HFF-Myc (cell line): ENCODE results near the gene POU2F1.

Experiments
- DNase-seq: peaks from one replicate; pipeline ENCODE4 v3.0.0-alpha.2; 2011; ENCODE audit warnings: low read depth; ENCODE audit errors: extremely low read depth
- H3K4me3 ChIP-seq: replicated peaks from 2 replicates; pipeline ENCODE4 v1.5.1; 2011; ENCODE audit warnings: low read depth, mild to moderate bottlenecking, control low read depth, low read length
- TF ChIP-seq, protein P1 (sequence below): IDR thresholded peaks from 2 replicates; pipeline ENCODE4 v1.5.1; 2012; ENCODE audit warnings: mild to moderate bottlenecking, low read depth, low read length, control low read depth; ENCODE audit errors: missing control alignments

The POU2F1 gene

DNA sequence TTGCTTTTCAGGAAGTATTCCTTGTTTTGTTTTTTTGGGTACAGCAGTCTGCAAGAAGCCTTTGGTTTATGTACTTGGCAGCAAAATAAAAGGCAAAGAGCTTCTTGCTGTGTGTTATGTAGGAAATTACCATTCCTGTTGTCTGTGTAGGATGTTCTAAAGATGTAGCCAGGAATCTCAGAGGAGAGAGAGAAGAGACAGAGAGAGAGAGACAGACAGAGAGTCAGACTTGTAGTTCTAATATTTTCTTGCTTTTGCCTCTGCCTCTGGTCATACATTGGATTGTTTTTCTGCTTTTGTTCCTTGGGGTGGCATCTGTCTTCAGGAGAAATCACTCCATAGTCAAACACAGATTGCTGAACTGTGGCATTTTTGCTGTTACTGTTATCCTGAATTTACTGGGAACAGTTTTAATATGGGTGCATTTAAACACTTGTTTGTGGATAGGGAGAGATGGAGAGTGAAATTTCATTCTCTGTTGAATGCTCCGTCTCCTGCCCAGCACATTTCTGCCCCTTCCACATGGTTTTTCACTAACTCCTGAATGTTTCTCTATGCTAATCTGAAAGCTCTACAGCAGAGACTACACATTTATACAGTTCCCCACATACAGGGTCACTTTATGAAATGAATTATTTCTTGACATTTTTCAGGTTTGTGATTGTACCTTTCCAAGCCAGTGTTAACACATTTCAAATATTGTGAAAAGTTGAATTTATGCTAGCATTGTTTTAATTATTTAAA lies 49.8 kb downstream of the POU2F1 start:
- no peak overlapping the region for H3K4me3 ChIP-seq
- no peak for DNase-seq
- TF ChIP-seq, protein P1, sequence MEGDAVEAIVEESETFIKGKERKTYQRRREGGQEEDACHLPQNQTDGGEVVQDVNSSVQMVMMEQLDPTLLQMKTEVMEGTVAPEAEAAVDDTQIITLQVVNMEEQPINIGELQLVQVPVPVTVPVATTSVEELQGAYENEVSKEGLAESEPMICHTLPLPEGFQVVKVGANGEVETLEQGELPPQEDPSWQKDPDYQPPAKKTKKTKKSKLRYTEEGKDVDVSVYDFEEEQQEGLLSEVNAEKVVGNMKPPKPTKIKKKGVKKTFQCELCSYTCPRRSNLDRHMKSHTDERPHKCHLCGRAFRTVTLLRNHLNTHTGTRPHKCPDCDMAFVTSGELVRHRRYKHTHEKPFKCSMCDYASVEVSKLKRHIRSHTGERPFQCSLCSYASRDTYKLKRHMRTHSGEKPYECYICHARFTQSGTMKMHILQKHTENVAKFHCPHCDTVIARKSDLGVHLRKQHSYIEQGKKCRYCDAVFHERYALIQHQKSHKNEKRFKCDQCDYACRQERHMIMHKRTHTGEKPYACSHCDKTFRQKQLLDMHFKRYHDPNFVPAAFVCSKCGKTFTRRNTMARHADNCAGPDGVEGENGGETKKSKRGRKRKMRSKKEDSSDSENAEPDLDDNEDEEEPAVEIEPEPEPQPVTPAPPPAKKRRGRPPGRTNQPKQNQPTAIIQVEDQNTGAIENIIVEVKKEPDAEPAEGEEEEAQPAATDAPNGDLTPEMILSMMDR: no peak

DNA sequence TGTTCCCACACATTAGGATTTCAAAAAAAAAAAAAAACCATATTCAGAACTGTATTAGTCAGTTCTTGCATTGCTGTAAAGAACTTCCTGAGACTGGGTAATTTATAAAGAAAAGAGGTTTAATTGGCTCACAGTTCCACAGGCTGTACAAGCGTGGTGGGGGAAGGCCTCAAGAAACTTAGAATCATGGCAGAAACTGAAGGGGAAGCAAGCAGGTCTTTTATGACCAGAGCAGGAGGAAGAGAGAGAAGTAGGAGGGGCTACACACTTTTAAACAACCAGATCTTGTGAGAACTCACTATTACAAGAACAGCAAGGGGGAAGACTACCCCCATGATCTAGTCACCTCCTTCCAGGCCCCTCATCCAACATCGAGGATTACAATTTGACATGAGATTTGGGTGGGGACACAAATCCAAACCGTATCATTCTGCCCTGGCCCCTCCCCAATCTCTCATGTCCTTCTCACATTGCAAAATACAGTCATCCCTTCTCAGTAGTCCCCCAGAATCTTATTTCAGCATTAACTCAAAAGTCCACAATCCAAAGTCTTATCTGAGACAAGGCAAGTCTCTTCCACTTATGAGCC lies 51.8 kb downstream of the POU2F1 start:
- TF ChIP-seq, protein P1: no peak
- DNase-seq: no peak
- H3K4me3 ChIP-seq: no peak overlapping the region

DNA sequence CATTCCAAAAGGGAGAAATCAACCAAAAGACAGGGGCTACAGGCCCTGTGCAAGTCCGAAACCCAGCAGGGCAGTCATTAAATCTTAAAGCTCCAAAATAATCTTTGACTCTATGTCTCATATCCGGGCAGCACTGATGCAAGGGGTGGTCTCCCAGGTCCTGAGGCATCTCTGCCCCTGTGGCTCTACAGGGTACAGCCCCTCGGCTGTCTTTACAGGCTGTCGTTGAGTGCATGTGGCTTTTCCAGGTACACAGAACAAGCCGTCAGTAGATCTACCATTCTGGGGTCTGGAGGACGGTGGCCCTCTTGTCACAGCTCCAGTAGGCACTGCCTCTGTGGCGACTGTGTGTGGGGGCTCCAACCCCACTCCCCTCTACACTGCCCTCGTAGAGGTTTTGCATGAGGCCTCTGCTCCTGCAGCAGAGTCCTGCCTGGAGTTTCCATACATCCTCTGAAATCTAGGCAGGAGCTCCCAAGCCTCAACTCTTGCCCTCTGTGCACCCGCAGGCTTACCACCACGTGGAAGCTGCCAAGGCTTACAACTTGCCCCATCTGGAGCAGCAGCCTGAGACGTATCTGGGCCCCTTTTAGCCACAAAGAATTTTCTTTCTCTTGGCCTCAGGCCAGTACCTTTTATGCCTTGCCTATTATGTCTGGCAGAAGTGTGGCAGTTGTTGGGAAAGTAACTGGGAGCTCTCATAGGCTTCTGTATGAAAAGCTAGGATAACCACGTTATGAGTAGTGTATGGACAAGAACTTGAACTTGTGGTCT lies 52.5 kb downstream of the POU2F1 start:
- peak; percentile 46 for DNase-seq
- TF ChIP-seq, protein P1: no peak
- H3K4me3 ChIP-seq: no peak overlapping the region

DNA sequence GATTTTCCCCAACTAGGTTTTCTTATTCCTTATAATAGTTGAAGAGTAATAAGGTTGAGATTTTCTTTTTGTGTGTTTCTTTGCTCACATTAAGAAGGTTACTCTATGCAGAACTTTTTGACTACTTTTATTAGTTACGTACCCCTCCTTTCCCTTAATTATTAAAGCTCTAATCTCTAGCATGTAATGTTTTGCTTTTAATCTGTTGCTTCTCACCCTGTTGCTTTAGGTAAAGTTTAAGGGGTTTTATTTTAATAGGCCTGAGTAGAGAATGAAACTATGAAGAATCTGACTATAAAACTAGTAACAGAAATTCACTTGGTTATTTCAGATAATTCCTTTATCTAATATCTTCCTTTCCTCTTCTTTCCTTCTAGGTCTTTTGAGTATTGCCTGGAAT lies 53.4 kb downstream of the POU2F1 start:
- DNase-seq: no peak
- H3K4me3 ChIP-seq: no peak overlapping the region
- TF ChIP-seq, protein P1: no peak

DNA sequence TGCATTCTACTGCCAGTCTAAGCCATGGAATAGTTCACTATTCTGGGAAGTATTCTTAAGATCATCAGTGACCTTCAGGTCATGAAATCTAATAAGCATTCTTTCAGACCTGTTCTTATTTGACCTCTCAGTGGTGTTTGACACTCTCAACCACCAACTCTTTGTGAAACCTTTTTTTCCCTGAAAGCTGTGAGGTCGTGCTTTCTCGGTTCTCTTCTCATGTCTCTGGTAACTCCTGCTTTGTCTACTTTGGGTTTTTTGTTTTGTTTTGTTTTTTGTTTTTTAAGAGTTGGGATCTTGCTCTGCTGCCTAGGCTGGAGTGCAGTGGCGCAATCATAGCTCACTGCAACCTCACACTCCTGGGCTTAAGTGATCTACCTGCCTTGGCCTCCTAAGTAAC lies 56.3 kb downstream of the POU2F1 start:
- TF ChIP-seq, protein P1: no peak
- DNase-seq: no peak
- no peak overlapping the region for H3K4me3 ChIP-seq

DNA sequence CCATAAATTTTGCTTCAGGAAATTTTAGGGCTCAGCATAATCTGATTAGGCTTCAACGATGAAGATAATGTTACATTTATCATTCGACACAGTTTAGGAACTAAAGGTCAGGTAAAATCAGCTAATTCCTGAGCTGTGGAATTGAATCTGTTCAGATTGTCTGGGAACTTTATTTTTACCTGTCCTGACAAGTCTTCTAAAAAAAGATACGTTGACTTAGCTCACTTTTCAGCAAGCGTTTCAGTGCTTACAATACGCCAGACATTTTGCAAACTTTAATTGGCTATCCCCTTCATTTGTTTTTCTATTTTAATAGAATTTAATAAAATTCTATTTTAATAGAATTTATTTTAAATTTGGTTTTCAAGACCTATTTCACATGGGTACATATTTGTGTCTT lies 57.8 kb downstream of the POU2F1 start:
- TF ChIP-seq, protein P1: no peak
- no peak for DNase-seq
- no peak overlapping the region for H3K4me3 ChIP-seq
